GM12873 (cell line): ENCODE measurements around the gene TK1.
A peak's percentile ranks its signal among the peaks of the same experiment; 100 is the strongest.

Source experiments
- TF ChIP-seq, protein P1 (sequence below): IDR thresholded peaks from 2 replicates; pipeline ENCODE4 v1.5.1; 2012; ENCODE audit warnings: low read depth, mild to moderate bottlenecking, moderate library complexity, low read length, control low read depth; ENCODE audit not compliant: insufficient read depth; ENCODE audit errors: missing control alignments

TK1 gene

DNA sequence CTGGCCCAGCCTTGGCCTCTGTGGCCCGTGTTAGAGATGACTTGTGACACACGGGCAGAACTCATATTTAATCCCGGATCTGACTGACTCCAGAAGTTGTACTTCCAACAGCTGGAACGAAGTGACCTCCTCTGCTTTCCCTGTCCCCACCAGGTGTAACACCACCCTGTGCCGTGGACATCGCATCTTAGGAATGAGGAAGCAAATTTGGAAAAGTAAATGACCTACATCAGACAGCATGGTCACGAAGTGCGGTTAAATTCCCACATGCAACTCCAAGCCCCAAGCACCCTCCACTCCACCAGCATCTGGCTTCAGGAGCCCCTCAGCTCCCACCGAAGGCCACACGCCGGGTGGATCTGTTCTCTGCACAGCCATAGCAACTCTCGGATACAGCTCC, 2.9 kb downstream of the TK1 start:
- TF ChIP-seq, protein P1, sequence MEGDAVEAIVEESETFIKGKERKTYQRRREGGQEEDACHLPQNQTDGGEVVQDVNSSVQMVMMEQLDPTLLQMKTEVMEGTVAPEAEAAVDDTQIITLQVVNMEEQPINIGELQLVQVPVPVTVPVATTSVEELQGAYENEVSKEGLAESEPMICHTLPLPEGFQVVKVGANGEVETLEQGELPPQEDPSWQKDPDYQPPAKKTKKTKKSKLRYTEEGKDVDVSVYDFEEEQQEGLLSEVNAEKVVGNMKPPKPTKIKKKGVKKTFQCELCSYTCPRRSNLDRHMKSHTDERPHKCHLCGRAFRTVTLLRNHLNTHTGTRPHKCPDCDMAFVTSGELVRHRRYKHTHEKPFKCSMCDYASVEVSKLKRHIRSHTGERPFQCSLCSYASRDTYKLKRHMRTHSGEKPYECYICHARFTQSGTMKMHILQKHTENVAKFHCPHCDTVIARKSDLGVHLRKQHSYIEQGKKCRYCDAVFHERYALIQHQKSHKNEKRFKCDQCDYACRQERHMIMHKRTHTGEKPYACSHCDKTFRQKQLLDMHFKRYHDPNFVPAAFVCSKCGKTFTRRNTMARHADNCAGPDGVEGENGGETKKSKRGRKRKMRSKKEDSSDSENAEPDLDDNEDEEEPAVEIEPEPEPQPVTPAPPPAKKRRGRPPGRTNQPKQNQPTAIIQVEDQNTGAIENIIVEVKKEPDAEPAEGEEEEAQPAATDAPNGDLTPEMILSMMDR, result no peak

DNA sequence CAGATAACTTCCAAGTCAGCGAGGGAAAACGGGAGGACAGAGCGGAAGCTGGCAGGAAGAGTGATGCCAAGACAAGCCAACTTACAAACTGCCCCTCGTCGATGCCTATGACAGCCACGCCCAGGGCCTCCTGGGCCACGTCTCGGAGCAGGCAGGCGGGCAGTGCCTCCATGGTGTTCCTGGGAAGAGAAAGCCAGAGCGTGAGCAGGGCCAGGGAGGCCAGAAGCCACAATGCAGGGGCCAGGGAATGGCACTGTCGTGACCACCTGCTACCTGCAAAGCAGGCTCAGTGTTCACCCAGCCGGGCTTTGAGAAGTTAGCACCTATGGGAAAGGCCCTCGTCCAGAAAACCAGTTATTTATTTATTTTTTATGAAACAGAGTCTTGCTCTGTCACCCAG, 4.3 kb downstream of the TK1 start:
- TF ChIP-seq, protein P1, result no peak

- TF ChIP-seq, protein P1, result no peak
Observed at GRCh38 chr17:78180508-78180907, 6.3 kb downstream of the TK1 start.

DNA sequence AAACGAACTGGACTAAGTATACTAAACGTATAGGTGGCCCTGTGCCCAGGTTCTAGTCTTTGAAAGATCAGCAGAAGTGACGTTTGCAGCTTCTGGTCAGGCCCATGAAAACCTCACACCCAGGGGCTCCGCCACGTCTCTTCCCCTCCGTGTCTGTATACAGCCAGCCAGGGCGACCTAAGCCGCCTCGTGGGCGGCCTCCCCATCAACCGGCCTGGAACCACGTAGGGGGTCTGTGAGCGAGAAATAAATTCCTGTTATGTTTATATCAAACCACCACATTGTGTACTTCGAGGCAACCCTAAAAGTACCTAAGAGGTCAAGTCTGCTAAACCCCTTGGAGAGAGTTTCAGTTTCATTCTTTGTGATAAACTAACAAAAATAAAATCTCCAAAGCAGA, 6.8 kb downstream of the TK1 start:
- TF ChIP-seq, protein P1, result no peak

DNA sequence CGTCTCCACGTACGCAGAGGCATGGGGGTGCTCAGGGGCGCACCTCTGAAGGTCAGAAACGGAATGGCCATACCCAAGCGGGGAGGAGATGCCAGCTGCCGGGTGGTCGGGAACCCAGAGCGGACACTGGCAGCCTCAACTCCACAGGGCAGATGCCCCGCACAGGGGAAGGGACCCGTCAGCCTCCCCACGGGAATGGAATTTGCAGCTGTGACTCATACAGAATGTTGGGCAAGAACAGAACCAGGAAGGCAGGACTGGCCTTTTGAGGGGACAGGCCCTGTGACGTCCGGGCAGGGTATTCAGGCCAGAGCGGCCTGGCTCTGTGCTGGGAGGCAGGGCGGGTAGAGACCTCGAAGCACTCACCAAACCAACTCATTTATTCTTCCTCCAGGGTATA, 7.5 kb downstream of the TK1 start:
- TF ChIP-seq, protein P1, result no peak

DNA sequence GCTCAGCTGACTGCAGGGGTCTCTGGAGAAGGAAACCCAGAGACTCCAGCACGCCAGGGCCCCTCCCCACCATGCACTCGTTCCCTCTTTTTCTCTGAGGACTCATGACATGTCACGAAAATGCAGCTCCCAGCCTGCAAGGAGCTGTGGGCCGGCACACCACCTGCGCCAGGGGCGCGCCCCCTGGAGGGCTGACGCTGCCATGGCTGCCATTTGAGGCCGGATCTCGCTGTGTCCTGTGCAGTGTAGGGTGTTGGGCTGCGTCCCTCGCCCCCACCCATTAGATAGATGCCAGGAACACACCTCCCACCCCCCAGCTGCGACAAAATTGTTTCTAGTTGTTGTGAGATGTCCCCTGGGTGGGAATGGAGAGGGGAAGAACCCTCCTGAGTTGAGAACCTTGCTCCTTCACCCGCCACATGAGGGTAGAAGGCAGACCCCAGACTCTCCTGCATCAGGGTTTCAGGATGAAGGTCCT, 10.3 kb downstream of the TK1 start:
- TF ChIP-seq, protein P1, result peak; percentile 100

DNA sequence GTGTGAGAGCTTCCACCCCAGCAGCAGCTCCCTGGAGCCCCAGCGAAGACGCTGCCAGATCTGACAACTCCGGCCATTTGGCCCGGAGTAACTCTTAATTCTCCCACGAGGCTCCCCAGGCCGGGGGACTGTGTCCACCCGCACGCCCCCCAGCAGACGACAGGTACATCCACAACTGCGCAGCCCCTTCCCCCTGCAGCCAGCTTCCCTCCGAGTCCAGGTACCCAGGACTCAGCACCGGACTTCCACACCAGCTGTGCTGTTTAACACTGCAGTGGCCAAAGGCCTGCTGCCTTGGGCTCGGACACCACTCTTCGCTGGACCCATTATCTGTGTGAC, 11.2 kb downstream of the TK1 start:
- TF ChIP-seq, protein P1, result no peak

DNA sequence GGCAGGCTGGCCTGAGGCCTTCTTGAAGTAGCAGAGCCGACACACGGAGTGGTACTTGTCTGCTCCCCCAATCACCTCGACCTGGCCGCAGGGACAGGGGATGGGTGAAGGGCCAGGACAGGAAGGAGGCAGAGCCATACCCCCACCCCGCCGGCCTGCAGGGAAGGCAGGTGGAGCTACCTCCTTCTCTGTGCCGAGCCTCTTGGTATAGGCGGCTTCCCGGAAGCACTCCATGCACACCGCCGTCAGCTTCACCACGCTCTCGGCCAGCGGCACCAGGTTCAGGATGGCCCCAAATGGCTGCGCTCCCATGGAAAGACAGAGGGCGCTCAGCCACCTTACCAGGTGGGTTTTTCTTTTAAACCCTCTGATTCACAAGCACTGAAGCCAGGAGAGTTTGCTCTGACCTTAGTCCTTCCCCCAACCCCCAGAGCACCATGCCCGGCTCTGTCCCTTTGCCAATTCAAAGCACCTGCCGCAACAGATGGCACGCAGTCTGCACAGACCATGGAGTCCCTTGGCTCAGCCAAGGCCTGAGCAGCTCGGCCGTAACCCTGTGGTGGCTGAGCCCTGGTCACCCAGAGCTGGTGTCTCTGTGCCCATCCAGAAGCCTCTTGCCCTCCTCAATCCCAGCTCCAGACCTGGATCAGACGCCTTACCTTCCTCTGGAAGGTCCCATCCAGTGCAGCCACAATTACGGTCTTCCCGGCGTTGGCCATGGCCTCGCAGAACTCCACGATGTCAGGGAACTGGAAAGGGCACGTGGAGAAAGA, 11.8 kb downstream of the TK1 start:
- TF ChIP-seq, protein P1, result peak; percentile 11
